NCI-H1436 treated with DMSO at 0.1 percent for 48 hours (cell line): Measurements from ENCODE around the gene ARPC1A.
"Not testable (repeated sequence)": the region's sequence is repeated elsewhere in the genome, so short reads cannot be mapped to it uniquely, and the experiment has no call there.

ENCODE experiments used
- DNase-seq: peaks from one replicate; lab custom pipeline; 2025; lab: John Stamatoyannopoulos, UW

ARPC1A gene

DNA sequence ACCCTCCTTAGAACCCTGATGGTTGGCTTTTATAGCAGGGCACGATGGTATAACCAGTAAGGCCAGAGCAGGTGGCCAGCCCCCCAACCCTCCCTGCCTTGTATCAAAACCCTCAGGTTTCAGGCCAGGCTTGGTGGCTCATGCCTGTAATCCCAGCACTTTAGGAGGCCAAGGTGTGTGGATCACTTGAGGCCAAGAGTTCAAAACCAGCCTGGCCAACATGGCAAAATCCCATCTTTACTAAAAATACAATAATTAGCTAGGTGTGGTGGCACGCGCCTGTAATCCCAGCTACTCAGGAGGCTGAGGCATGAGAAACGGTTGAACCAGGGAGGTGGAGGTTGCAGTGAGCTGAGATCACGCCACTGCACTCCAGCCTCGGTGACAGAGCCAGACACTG, 3.0 kb upstream of the ARPC1A start:
- not testable (repeated sequence) for DNase-seq

DNA sequence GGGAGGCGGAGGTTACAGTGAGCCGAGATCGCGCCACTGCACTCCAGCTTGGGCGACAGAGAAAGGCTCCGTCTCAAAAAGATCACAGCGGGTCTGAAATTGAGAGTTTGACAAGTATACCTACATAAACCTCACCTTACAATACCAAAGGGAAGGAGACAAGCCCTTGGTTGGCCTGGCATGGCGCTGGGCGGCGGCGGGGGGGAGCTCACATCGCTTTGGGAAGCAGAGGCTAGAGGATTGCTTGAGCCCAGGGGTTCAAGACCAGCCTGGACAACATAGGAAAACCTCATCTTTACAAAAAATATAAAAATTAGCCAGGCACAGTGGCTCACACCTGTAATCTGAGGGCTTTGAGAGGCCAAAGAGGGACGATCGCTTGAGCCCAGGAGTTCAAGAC, 1.1 kb upstream of the ARPC1A start:
- no peak for DNase-seq

DNA sequence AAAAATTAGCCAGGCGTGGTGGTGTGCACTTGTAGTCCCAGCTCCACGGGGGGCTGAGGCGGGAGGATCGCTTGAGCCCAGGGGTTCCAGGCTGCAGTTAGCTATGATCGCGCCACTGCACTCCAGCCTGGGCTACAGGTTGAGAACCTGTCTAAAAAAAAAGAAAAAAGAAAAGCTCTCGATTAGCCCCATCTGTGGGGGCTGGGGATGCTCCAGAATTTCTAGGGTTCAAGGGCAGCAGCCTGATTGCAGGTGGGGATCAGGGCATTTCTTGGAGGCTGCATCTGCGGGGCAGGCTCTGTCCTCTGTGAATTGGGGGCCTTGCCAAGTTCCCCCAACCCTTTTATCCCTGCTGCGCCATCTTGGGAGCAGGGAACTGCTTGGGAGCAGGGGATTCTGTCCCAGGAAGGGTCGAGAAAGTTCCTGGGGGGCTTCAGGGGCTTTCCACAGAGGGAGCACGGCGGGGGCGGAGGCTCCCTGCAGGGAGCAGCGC, 651 bp upstream of the ARPC1A start:
- no peak for DNase-seq

DNA sequence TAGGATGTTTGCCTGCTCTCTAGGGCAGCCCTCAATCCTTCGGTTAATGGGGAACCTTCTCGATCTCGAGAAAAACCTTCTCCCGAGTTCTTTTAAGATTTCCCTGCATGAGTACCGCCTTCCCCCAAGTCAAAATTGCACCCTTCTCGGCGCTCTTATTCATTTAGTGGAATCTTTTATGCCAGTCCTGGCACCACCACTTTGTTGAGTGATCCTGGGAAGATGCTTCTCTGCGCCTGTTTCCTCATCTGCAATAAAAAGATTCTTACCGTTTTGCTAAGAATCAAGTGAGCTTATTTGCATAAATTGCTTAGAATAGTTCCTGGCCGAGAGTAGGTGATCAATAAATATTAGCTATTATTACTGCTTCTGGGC, 697 bp downstream of the ARPC1A start:
- no peak for DNase-seq

DNA sequence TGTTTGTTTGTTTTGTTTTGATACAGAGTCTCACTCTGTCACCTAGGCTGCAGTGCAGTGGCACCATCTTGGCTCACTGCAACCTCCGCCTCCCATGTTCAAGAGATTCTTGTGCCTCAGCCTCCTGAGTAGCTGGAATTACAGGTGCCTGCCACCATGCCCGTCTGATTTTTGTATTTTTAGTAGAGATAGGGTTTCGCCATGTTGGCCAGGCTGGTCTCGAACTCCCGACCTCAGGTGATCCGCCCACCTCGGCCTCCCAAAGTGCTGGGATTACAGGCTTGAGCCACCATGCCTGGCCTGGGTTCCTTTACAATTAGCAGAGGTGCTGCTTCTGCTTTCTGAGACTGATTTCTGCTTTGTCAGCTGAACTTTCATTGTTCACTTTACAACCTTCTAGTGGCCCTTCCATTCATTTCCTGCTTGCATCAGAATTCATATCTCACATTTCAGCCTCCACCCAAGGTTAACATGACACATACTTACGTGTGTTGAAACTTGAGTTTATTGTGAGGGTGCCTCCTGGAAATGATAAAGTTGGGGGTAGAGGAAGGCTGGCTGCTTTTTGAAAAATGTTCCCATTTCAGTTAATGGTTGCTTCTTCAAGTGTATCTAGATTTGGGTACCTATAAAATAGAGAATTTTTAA, 4.7 kb downstream of the ARPC1A start:
- DNase-seq = not testable (repeated sequence)

DNA sequence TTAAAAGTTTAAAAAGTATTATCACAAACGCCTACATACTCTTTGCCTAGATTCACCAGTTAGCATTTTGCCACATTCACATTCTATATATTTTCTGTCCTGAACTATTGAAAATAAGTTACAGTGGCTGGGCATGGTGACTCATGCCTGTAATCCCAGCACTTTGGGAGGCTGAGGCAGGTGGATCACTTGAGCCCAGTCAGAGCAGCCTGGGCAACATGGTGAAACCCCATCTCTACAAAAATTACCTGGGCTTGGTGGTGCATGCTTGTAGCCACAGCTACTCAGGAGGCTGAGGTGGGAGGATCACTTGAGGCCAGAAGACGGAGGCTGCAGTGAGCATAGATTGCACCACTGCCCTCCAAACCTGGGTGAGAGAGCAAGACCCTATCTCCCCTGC, 5.3 kb downstream of the ARPC1A start:
- DNase-seq = no peak

DNA sequence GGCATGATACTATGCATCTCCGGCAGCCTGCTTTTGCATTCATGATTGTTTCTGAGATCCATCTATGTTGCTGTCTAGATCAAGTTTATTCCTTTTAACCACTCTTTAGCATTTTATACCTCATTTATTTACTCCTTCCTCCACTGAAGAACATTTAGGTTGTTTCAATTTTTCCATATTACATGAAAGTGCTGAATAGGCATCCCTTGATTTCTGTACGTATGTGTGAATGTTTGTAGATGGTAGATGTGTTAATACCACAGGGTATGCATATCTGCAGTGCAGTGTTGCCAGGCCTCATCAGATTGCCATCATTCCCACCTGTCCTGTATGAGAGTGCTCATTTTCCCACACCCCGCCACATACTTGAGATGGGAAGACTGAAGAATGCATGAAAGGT, 13.9 kb downstream of the ARPC1A start:
- DNase-seq = no peak

DNA sequence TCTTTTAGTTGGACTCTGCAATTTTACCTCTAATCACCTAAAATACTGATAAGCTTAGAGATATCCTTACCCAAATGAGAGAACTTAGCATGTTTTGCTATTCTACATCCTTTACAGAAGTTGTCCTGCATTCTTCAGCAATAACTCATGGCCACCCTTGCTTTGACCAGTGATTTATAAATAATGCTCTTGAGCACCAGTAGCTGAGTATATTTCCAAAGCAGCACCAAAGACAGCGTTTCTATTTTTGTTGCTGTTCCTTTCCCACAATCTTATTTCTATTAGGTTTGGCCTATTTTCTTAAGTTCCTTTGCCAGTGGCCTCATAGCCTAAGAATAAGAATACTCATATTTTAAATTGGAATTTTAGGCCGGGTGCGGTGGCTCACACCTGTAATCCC, 15.0 kb downstream of the ARPC1A start:
- DNase-seq = no peak

DNA sequence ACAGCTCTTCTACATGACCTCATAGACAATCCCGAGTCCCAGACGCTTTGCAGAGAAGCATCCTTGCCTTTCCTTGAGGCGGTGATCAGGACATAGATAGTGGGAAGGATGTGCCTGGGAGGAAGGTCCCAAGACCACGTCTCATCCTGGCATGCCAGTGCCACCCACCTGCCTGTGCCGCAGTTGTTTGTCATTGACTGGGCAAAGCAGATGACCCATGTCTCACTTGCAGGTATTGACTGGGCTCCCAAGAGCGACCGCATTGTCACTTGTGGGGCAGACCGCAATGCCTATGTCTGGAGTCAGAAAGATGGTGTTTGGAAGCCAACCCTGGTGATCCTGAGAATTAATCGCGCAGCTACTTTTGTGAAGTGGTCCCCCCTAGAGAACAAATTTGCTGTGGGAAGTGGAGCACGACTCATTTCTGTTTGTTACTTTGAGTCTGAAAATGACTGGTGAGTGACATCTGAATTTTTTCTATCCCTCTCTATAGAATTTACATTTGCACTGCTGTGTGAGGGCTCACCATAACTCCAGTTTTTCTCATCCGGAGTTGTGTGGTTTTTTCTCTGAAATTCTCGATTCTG, 18.5 kb downstream of the ARPC1A start:
- DNase-seq = no peak

DNA sequence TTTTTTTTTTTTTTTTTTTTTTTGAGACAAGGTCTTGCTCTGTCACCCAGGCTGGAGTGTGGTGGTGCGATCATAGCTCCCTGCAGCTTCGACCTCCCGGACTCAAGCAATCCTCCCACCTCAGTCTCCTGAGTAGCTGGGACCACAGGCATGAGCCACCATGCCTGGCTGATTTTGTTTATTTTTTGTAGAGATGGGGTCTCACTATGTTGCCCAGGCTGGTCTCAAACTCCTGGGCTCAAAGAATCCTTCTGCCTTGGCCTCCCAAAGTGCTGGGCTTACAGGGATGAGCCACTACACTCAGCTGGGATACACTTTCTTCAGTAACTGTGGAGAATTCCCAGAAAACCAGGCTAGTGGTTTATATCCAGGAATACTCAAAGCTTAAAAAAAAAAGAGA, 24.9 kb downstream of the ARPC1A start:
- not testable (repeated sequence) for DNase-seq

DNA sequence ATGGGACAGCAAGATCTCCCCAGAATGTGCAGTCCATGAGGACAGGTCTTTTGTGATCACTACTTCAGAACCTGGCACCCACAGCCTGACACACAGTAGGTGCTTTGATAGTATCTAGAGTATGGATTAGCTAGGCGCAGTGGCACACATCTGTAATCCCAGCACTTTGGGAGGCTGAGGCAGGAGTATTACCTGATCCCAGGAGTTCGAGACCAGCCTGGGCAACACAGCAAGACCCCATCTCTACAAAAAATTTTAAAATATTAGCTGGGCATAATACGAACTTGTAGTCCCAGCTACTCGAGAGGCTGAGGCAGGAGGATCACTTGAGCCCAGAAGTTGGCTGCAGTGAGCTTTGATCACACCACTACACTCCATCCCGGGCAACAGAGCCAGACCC, 26.5 kb downstream of the ARPC1A start:
- no peak for DNase-seq

DNA sequence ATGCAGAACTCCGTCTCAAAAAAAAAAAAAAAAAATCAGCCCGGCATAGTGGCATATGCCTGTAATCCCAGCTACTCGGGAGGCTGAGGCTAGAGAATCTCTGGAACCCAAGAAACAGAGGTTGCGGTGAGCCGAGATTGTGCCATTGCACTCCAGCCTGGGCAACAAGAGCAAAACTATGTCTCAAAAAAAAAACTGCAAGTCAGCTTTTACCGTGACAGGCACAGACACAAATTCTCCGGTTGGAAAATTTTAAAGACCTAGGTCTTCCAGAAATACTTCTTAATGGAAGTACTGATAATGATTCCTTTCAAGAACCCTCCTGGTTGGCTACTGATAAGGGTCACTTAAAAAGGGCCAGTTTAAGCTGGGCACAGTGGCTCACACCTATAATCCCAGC, 29.4 kb downstream of the ARPC1A start:
- no peak for DNase-seq

DNA sequence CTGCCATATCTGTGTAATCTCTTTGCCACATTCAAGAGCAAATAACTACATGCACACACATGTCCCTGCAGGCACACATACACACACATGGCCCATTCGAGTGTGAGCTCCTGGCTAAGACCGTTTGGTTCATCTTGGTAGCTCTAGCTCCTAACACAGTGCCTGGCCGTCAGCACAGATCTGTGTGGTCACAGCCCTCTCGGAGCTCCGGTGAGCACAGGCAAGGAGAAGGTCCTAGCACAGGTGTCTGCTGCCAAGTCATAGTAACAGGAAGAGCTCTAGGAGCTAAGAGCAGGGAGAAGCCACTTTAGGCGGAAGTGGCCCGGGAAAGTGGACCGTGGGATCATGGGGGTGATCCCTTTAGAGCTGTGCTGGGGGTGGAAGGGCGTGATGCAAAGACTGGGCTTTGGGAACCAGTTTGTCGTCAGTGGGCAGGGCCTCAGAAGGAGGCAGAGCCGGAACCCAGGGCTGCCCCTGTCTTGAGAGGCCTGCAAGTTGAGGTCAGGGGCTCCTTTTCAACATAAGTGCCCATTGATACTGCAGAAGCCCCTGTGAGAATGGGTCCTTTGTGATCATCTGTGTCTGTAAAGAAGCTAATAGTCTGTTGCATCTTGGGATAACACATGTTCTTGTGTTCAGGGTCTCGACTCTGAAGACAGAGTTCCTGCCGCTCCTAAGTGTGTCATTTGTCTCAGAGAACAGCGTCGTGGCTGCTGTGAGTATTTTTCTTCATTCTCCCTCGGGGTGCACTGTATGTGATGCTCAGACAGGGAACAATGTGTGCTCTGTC, 32.2 kb downstream of the ARPC1A start:
- no peak for DNase-seq

DNA sequence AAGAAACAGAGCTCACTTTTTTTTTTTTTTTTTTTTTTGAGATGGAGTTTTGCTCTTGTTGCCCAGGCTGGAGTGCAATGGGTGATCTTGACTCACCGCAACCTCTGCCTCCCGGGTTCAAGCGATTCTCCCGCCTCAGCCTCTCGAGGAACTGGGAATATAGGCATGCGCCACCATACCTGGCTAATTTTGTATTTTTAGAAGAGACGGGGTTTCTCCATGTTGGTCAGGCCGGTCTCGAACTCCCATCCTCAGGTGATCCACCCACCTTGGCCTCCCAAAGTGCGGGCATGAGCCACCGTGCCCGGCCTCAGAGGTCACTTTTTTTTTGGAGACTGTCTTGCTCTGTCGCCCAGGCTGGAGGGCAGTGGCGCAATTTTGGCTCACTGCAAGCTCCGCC, 32.8 kb downstream of the ARPC1A start:
- DNase-seq = not testable (repeated sequence)

DNA sequence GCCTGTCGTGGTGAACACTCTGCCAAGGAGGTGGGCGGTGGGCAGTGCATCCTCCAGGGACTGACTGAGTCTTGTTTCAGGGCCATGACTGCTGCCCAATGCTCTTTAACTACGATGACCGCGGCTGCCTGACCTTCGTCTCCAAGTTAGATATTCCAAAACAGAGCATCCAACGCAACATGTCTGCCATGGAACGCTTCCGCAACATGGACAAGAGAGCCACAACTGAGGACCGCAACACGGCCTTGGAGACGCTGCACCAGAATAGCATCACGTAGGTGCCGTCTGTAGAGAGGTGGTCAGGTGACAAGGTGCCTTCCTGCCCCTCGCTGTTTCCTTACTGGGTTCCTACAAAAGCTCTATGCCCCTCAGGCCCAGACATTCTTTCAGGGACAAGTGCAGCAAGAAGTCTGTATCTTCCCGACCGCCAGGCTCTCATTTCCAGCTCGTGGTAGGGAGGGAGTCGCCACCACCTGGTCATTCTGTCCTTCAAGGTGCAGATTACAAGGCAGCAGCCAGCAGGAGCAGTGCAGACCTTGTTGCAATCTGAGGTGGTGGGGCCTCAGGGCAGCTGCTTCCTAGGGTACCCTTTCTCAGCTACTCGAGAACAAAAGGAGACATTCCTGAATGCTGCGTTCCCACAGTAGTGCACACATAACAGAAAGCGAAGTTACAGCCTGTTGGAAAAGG, 33.9 kb downstream of the ARPC1A start:
- DNase-seq = no peak

DNA sequence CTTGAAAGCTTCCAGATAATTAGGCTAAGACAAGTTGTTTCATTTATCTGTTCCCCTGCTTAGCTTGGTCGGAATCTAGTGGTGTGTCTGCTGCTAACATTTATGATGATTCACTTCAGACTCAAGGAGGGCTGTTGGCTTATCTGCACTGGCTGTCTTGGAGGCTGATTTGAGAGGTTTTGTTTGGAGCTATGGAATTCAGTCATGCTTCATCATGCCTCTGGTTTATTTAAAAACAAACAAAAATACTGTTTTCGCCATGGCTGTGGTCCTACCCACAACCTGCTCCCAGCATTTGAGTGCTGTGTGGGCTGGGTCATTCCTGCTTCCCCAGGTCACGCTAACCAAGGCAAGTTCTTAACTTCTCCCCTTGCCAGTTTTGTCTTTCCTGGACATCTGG, 37.1 kb downstream of the ARPC1A start:
- no peak for DNase-seq

DNA sequence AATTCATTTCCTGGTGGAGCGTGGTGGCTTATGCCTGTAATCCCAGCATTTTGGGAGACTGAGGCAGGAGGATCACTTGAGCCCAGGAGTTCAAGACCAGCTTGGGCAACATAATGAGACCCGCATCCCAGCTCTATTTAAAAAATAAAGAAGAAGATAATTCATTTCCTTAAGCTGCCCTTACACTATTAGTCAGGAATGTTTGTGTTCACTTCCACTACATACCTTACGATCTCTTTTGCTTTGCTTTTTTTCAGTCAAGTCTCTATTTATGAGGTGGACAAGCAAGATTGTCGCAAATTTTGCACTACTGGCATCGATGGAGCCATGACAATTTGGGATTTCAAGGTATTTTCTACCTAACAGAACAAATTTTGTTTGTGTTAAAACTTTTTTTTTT, 37.6 kb downstream of the ARPC1A start:
- no peak for DNase-seq

DNA sequence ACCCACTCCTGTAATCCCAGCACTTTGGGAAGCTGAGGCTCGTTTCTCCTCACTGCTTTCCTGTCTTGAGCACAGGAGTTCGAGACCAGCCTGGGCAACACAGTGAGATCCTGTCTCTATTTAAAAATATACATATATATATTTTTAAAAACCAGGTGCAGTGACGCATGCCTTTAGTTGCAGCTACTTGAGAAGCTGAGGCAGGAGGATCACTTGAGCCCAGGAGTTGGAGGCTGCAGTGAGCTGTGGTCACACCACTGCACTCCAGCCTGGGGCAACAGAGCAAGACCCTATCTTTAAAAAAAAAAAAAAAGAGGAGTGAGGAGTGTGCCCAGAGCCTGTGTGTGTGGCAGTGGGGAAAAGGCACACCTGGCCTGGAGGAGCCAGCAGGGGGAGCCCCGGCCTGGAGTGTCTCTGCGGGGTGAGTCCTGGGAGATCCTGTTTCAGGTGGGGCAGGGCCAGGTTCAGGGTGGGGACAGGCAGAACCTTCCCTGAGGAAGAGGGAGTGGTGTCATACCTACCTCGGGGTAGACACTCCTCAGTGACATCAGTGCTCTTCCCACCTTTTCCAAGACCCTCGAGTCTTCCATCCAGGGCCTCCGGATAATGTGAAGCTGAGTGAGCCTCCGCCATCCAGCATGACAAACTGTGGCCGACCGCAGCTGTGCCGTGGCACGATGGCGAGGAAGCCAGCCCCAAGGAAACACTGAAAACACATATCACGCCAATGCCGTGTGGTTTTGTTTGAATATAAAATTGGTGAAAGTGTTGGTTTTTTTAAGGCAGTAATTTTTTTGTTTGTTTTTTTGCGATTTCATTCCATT, 39.8 kb downstream of the ARPC1A start:
- no peak for DNase-seq

DNA sequence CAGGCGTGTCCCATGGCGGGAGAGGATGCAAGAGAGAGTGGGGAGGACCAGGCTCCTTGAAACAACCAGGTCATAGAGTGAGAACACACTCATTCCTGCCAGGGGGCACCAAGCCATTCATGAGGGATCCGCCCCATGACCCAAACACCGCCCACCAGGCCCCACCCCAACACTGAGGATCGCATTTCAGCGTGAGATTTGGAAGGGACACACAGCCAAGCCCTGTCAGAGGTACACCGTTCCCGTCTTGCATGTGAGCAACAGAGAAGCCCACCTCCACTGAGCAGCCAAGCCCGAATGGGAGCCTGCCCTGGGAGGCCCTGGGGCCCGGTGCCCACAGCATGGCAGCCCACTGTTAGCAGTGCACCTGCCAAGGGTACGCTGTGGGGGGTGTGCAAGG, 40.9 kb downstream of the ARPC1A start:
- no peak for DNase-seq

DNA sequence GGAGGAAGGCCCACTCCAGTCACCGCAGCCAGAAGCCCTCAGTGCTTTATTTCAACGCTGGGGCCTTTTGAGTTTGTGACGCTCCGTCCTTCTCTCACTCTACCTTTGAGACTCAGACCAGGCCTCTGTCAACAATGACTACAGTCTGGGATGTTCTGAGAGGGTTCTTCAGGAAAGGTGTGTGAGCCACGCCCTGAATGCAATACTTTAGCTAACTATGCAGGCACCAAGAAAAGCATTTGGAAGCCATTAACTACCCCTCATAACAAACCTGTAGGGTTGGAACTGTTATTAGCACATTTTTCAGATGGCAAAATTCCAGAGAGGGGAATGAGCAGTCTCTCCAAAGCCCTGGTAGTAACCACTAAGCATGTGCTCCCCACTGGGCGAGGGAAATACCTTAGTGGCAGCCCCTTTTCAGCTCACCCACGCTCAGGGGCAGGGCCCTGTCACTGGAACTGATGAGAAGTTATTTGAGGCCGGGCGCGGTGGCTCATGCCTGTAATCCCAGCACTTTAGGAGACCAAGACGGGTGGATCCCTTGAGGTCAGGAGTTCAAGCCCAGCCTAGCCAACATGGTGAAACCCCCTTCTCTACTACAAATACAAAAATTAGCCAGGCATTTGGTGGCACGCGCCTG, 43.2 kb downstream of the ARPC1A start:
- no peak for DNase-seq

DNA sequence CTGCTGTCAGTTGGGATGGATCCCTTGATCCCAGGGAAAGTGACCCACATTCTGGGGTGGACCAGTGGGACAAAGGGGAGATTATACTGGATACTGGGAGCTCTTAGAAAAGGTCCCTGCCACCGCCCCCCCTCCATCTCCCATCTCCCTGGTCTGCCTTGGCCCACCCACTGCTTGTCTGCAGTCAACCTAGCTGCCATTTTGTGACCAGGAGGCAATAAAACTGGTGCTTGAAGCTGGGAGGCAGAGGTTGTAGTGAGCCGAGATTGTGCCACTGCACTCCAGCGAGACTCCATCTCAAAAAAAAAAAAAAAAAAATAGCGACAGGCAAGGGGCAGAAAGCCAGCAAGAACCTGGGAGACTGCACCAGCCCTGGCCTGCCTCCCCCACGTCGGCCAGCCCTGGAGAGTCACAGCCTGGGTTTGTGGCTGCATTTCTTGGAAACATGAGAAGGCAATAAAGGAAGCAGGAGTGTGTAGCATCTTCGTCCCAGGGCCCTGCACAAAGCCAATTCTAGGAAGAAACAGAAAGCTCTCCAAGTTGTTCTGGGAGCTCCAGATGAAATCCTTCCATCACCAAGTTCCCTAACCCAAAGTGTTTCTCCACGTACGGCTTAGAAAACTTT, 44.2 kb downstream of the ARPC1A start:
- no peak for DNase-seq
